Thyroid gland (tissue), 4 donors: ENCODE data around the gene ABHD14A. TPM values are rescaled to one million over a fixed set of nuclear protein-coding genes. Genes with fewer than 3 reads are reported as not detected.

ENCODE experiments used
- DNase-seq, 2 donors: peaks; one replicate each; pipeline ENCODE4 v3.0.0-alpha.2; 2019
- H3K27ac ChIP-seq, 3 donors: fragments of 200-600 bp; sonication (generic); 1 replicate in 2 of 3; 2 replicates in 1 of 3; pipeline ENCODE4 v1.5.1; 2016 to 2019; ENCODE audit warnings: mild to moderate bottlenecking in 1 of 3, moderate library complexity in 1 of 3
- H3K27me3 ChIP-seq: fragments of 200-600 bp; sonication (generic); one replicate; pipeline ENCODE4 v1.5.1; 2019
- H3K36me3 ChIP-seq, 2 donors: fragments of 200-600 bp; sonication (generic); one replicate each; pipeline ENCODE4 v1.5.1; 2016 to 2019
- H3K4me1 ChIP-seq, 2 donors: fragments of 200-600 bp; sonication (generic); one replicate each; pipeline ENCODE4 v1.5.1; 2017 to 2019
- H3K4me3 ChIP-seq, 3 donors: fragments of 200-600 bp; sonication (generic); replicated peaks in 1 of 3; 1 replicate in 2 of 3; 2 replicates in 1 of 3; pipeline ENCODE4 v1.5.1; 2016; ENCODE audit warnings: mild to moderate bottlenecking in 1 of 3
- H3K9me3 ChIP-seq: fragments of 200-600 bp; sonication (generic); one replicate; pipeline ENCODE4 v1.5.1; 2017
- CTCF ChIP-seq, 6 experiments: fragments of 200-600 bp in 3 of 6; fragments of 450-650 bp in 3 of 6; sonication (generic) in 3 of 6; IDR thresholded peaks; one replicate each; pipeline ENCODE4 v1.5.1; 2016 to 2019; ENCODE audit warnings: antibody characterized with exemption in 6 of 6, mild to moderate bottlenecking in 2 of 6, inconsistent platforms in 1 of 6, moderate library complexity in 1 of 6
- POLR2A ChIP-seq, 2 donors: fragments of 450-650 bp; IDR thresholded peaks; one replicate each; pipeline ENCODE4 v1.6.1; 2017; ENCODE audit warnings: antibody characterized with exemption in 2 of 2, mild to moderate bottlenecking in 2 of 2, moderate library complexity in 1 of 2
- WGBS, 2 donors: methylation state at CpG; one replicate each; pipeline ENCODE4 v1.1.5; 2017; 5-methylcytosine and 5-hydroxymethylcytosine counted together
- intact Hi-C: fragments of 100-400 bp; cut with DNase I; formaldehyde crosslinking; loops from one replicate; pipeline ENCODE4 v1.15.1; 2023
- total RNA-seq, 4 donors: library from RNA; depleted of rRNA; stranded (reverse); fragments of >200 nt; gene quantifications; one replicate each; pipeline ENCODE4 v1.2.3, GENCODE V29; 2016

ABHD14A gene
- total RNA-seq, 4 donors from 2014 or later, result 20.0 to 91.9 (median 49.3) TPM

DNA sequence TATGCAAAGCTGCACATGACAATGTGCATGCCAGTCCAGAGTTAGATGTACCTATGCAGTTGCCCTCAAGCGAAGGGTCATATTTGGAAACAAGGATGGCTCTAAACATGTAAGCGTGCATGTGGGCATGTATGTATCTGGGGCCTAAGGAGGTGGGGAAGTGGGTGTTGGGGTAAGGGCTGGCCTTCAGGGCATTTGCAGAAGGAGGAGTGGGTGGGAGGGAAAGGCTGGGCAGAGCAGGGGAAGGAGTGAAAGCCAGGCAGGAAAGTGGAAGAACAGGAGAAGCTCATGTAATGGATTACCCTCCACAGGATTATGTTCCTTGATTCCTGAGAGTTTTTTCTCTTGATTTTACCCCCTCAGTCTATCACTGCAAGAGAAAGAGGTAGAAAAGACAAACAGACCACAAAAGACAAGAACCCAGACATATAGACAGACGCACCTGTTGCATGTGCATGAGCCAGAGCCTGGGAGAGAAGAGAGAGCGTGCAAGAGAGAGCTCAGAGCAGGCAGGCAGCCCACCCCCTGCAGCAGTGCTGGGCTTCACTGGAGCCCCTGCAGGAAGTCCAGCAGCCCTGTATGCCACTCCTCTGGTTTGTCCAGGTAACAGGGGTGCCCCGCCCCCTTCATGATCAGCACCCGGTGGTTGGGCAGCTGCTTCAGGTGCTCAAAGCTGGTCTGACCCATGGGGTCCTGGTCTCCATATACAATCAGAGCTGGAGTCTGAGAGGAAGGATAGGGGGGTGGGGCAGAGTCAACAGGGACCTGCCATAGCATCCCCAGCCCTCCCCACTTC is 5.8 kb upstream of the ABHD14A start:
- TF ChIP-seq CTCF (IDR thresholded peaks at IDR 0.05) (no peak), POLR2A (IDR thresholded peaks at IDR 0.05) (no peak)
- Histone ChIP-seq H3K27me3 (no peaks in the 10 kb centered on the region), H3K36me3 (no peaks in the 10 kb centered on the region), H3K4me1 (peaks cover 11 to 24% of the 10 kb centered on the region in 2 donors), H3K4me3 (no peak overlapping the region), H3K27ac (no peak overlapping the region), H3K9me3 (no peaks in the 10 kb centered on the region)
- intact Hi-C loops, result no loop called here
- no peak for DNase-seq
- 88 to 98% methylated on average over 4 to 6 of the region's 6 CpGs for WGBS, 2 donors

GRCh38 chr3:51969841-51970240 is 5.0 kb upstream of the ABHD14A start:
- peaks cover 18 to 31% of the 10 kb centered on the region in 2 donors for H3K4me1 ChIP-seq
- no peak for TF ChIP-seq POLR2A (IDR thresholded peaks at IDR 0.05)
- no peak for TF ChIP-seq CTCF (IDR thresholded peaks at IDR 0.05)
- 81 to 86% methylated on average over 4 of the region's 4 CpGs for WGBS, 2 donors
- H3K36me3 ChIP-seq, result no peaks in the 10 kb centered on the region
- no peaks in the 10 kb centered on the region for H3K9me3 ChIP-seq
- no peak for DNase-seq
- intact Hi-C loops, result loop anchor here (10.0 kb wide), 1 partner anchor 585 kb away; the partner anchor contains the start of gene MANF
- no peak overlapping the region for H3K4me3 ChIP-seq
- no peak overlapping the region for H3K27ac ChIP-seq
- no peaks in the 10 kb centered on the region for H3K27me3 ChIP-seq

DNA sequence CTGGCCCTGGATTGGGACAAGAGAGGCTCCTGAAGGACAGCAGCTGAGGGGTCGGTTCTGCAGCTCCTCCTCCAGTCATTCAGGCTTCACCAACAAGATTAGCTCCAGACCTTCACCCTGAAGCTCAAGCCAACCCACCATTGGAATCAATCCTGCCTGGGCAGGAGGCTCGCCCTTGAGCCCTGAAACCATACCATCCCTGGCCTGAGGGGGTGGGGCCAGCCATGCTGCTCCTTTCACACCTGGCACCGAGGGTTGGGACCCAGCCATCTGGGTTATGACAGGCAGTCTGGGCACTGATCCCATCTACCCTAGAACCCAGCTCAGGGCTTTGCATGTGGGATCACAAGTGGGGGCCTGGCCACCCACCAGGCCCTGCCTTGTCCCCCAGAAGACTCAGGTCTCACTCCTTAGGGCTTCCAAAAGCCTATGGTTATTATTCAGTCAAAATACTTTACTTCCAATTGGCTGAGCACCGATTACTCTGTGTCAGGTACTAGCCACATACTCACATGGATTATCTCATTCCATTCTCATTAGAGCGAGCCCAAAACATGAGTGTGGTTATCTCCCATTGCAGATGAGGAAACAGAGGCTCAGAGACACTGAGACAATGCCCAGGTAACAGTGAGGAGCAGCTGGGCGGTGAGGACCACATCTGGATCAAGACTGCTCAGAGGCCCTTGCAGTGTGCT is 4.1 kb upstream of the ABHD14A start:
- H3K27ac ChIP-seq, result no peak overlapping the region
- intact Hi-C loops, result loop anchor here (10.0 kb wide), 1 partner anchor 586 kb away; the partner anchor contains the start of gene MANF
- TF ChIP-seq POLR2A (IDR thresholded peaks at IDR 0.05) (no peak), CTCF (IDR thresholded peaks at IDR 0.05) (no peak)
- H3K36me3 ChIP-seq, result no peaks in the 10 kb centered on the region
- no peak for DNase-seq
- peaks cover 23 to 35% of the 10 kb centered on the region in 2 donors for H3K4me1 ChIP-seq
- WGBS, 2 donors, result 72 to 79% methylated on average over 5 to 6 of the region's 6 CpGs
- H3K27me3 ChIP-seq, result no peaks in the 10 kb centered on the region
- no peak overlapping the region for H3K4me3 ChIP-seq
- no peaks in the 10 kb centered on the region for H3K9me3 ChIP-seq

GRCh38 chr3:51971350-51971749 is 3.5 kb upstream of the ABHD14A start:
- peaks cover 22 to 35% of the 10 kb centered on the region in 2 donors for H3K4me1 ChIP-seq
- no peaks in the 10 kb centered on the region for H3K27me3 ChIP-seq
- H3K27ac ChIP-seq, result no peak overlapping the region
- no peaks in the 10 kb centered on the region for H3K9me3 ChIP-seq
- TF ChIP-seq CTCF (IDR thresholded peaks at IDR 0.05) (no peak), POLR2A (IDR thresholded peaks at IDR 0.05) (no peak)
- 93 to 100% methylated on average over 1 to 11 of the region's 11 CpGs for WGBS, 2 donors
- no peaks in the 10 kb centered on the region for H3K36me3 ChIP-seq
- no peak for DNase-seq
- no peak overlapping the region for H3K4me3 ChIP-seq
- intact Hi-C loops, result loop anchor here (10.0 kb wide), 1 partner anchor 587 kb away; the partner anchor contains the start of gene MANF
